IMR-90 (cell line): ENCODE data around the gene CDS1. TPM values are rescaled to one million over a fixed set of nuclear protein-coding genes. Genes with fewer than 3 reads are reported as not detected.

Experiments
- ATAC-seq: fragments of 200-7000 bp; cut with Tn5 transposase; 2 replicates; pipeline ENCODE4 v1.9.1; 2020; ENCODE audit warnings: low read depth, mild to moderate bottlenecking, moderate library complexity
- BruUV-seq: library from RNA; stranded (reverse); fragments of 400-500 nt; replicated peaks from 2 replicates; lab custom pipeline; 2021; lab: Mats Ljungman, UMichigan
- CTCF ChIA-PET: fragments of 300-600 bp; formaldehyde crosslinking; extraction: SDS; loops from one replicate; lab custom pipeline; 2021; ENCODE audit warnings: antibody characterized with exemption; lab: Yijun Ruan, JAX
- POLR2A ChIA-PET: fragments of 300-600 bp; sonication (Branson Sonifier 250); formaldehyde crosslinking; loops from one replicate; lab custom pipeline; 2022; ENCODE audit warnings: antibody characterized with exemption; ENCODE audit not compliant: unreplicated experiment; lab: Charles Lee
- DNase-seq: peaks from one replicate; pipeline ENCODE4 v3.0.0; 2013
- H2AFZ ChIP-seq: replicated peaks from 2 replicates; pipeline ENCODE3; 2013; ENCODE audit warnings: low read length, mild to moderate bottlenecking; ENCODE audit not compliant: poor library complexity
- H2AK5ac ChIP-seq: 2 replicates; pipeline ENCODE4 v1.6.1; 2013; ENCODE audit warnings: low read depth, low read length, inconsistent platforms
- H2AK9ac ChIP-seq: replicated peaks from 2 replicates; pipeline ENCODE3; 2013; ENCODE audit warnings: mild to moderate bottlenecking, low read depth, low read length, moderate library complexity; ENCODE audit not compliant: poor library complexity
- H2BK120ac ChIP-seq: 2 replicates; pipeline ENCODE4 v1.6.1; 2013; ENCODE audit warnings: low read depth, low read length, inconsistent platforms
- H2BK15ac ChIP-seq: 3 replicates; pipeline ENCODE4 v1.6.1; 2013; ENCODE audit warnings: low read depth, low read length, inconsistent platforms
- H2BK20ac ChIP-seq: 2 replicates; pipeline ENCODE4 v1.6.1; 2013; ENCODE audit warnings: low read depth, mild to moderate bottlenecking, inconsistent platforms, low read length, moderate library complexity
- H2BK5ac ChIP-seq: 2 replicates; pipeline ENCODE4 v1.6.1; 2013; ENCODE audit warnings: mild to moderate bottlenecking, low read depth, low read length, inconsistent platforms; ENCODE audit not compliant: poor library complexity, severe bottlenecking
- H3K14ac ChIP-seq: replicated peaks from 2 replicates; pipeline ENCODE4 v1.6.1; 2013; ENCODE audit warnings: low read depth, low read length, inconsistent platforms
- H3K18ac ChIP-seq: 2 replicates; pipeline ENCODE4 v1.6.1; 2013; ENCODE audit warnings: low read depth, low read length, control low read depth
- H3K23ac ChIP-seq: 2 replicates; pipeline ENCODE4 v1.6.1; 2013; ENCODE audit warnings: low read depth, low read length, inconsistent platforms
- H3K27ac ChIP-seq: 2 replicates; pipeline ENCODE4 v1.5.1; 2013; ENCODE audit warnings: mild to moderate bottlenecking, control low read depth, low read length; ENCODE audit not compliant: insufficient read depth
- H3K27me3 ChIP-seq: 2 replicates; pipeline ENCODE4 v1.6.1; 2013; ENCODE audit warnings: low read length; ENCODE audit not compliant: control insufficient read depth, insufficient read depth
- H3K36me3 ChIP-seq: 2 replicates; pipeline ENCODE4 v1.6.1; 2013; ENCODE audit warnings: low read length, mixed read lengths; ENCODE audit not compliant: control insufficient read depth, insufficient read depth
- H3K4ac ChIP-seq: 2 replicates; pipeline ENCODE4 v1.6.1; 2013; ENCODE audit warnings: low read depth, low read length, inconsistent platforms
- H3K4me1 ChIP-seq: 2 replicates; pipeline ENCODE4 v1.6.1; 2013; ENCODE audit warnings: low read length, mixed read lengths; ENCODE audit not compliant: control insufficient read depth, insufficient read depth
- H3K4me2 ChIP-seq: 2 replicates; pipeline ENCODE4 v1.6.1; 2013; ENCODE audit warnings: low read depth, mild to moderate bottlenecking, control low read depth, low read length, moderate library complexity
- H3K4me3 ChIP-seq: 2 replicates; pipeline ENCODE4 v1.5.1; 2013; ENCODE audit warnings: low read depth, mild to moderate bottlenecking, control low read depth, low read length, moderate library complexity; ENCODE audit not compliant: insufficient read depth
- H3K56ac ChIP-seq: 2 replicates; pipeline ENCODE4 v1.6.1; 2013; ENCODE audit warnings: low read length, inconsistent platforms; ENCODE audit not compliant: insufficient read depth; ENCODE audit errors: extremely low read depth
- H3K79me1 ChIP-seq, 2 experiments: 2 replicates each; pipeline ENCODE4 v1.6.1; 2013; ENCODE audit warnings: low read length in 2 of 2, inconsistent platforms in 1 of 2, low read depth in 1 of 2
- H3K9ac ChIP-seq: 2 replicates; pipeline ENCODE4 v1.6.1; 2013; ENCODE audit warnings: low read depth, low read length, control low read depth
- H3K9me1 ChIP-seq: 2 replicates; pipeline ENCODE4 v1.6.1; 2013; ENCODE audit warnings: low read length, inconsistent platforms; ENCODE audit not compliant: insufficient read depth
- H3K9me3 ChIP-seq: 2 replicates; pipeline ENCODE4 v1.6.1; 2013; ENCODE audit warnings: low read length; ENCODE audit not compliant: control insufficient read depth, insufficient read depth
- H4K20me1 ChIP-seq: 2 replicates; pipeline ENCODE4 v1.6.1; 2013; ENCODE audit warnings: low read length, inconsistent platforms; ENCODE audit not compliant: insufficient read depth
- H4K5ac ChIP-seq: 2 replicates; pipeline ENCODE4 v1.6.1; 2013; ENCODE audit warnings: mild to moderate bottlenecking, low read depth, low read length, control low read depth
- H4K8ac ChIP-seq, 2 experiments: 2 replicates each; pipeline ENCODE4 v1.6.1; 2013; ENCODE audit warnings: low read depth in 2 of 2, low read length in 2 of 2, control low read depth in 1 of 2, inconsistent platforms in 1 of 2
- H4K91ac ChIP-seq: 2 replicates; pipeline ENCODE4 v1.6.1; 2013; ENCODE audit warnings: low read depth, low read length, inconsistent platforms; ENCODE audit not compliant: insufficient read depth
- BHLHE40 ChIP-seq: fragments of 150-350 bp; IDR thresholded peaks from 2 replicates; pipeline ENCODE4 v1.6.1; 2016; ENCODE audit warnings: mild to moderate bottlenecking, low read depth, low read length
- CHD1 ChIP-seq: IDR thresholded peaks from 2 replicates; pipeline ENCODE4 v1.6.1; 2012; ENCODE audit warnings: low read depth, low read length, improper control_type of control experiment
- FOS ChIP-seq: fragments of 150-350 bp; IDR thresholded peaks from 2 replicates; pipeline ENCODE4 v1.6.1; 2016; ENCODE audit warnings: low read depth, low read length
- WGBS, 2 experiments: methylation state at CpG; one replicate each; pipeline versions ENCODE4 v1.1.5 to v1.1.7; 2013; ENCODE audit warnings: missing lambda C conversion rate in 2 of 2; ENCODE audit not compliant: insufficient read length in 1 of 2; ENCODE audit errors: extremely low coverage in 2 of 2; 5-methylcytosine and 5-hydroxymethylcytosine counted together
- dilution Hi-C: fragments of 300-500 bp; cut with HindIII; formaldehyde crosslinking; loops from one replicate; pipeline ENCODE4 v1.14.3; 2018; ENCODE audit warnings: low sequenced_read_pairs; ENCODE audit not compliant: unreplicated experiment
- in situ Hi-C: fragments of 300-500 bp; cut with MboI; formaldehyde crosslinking; loops from 3 replicates; pipeline ENCODE4 v1.14.3; 2019; ENCODE audit warnings: low sequenced_read_pairs, inconsistent platforms, mixed read lengths
- intact Hi-C: fragments of 100-400 bp; cut with micrococcal nuclease; formaldehyde crosslinking; loops from 2 replicates; pipeline ENCODE4 v1.10.0; 2022
- polyA plus RNA-seq, 3 experiments: library from polyadenylated mRNA; depleted of rRNA; stranded (reverse); fragments of >200 nt; gene quantifications; 2 replicates each; pipeline ENCODE4 v1.2.3, GENCODE V29; 2012; ENCODE audit warnings: low replicate concordance in 1 of 3
- total RNA-seq: library from RNA; depleted of rRNA; stranded (reverse); fragments of >200 nt; gene quantifications from 2 replicates; pipeline ENCODE4 v1.2.3, GENCODE V29; 2012

Gene CDS1
- total and polyA plus RNA-seq, 2 of the 4 experiments (the other 2 are of a cell fraction): under 0.01 to 0.02 TPM

- no peak overlapping the region for H3K56ac ChIP-seq
- peaks cover 27% of the 10 kb centered on the region for H3K27me3 ChIP-seq
- H3K14ac ChIP-seq: no peak overlapping the region
- ChIA-PET POLR2A (no interaction called here), CTCF (interaction anchor here (0.7 to 2.3 kb wide), 3 partner anchors 9 to 40 kb away, joined by 3 to 13 read pairs (median 7); no protein-coding TSS in a partner anchor)
- H3K9ac ChIP-seq: no peak overlapping the region
- H2AK9ac ChIP-seq: no peak overlapping the region
- dilution Hi-C loops: no loop called here
- no peak overlapping the region for H4K91ac ChIP-seq
- no peaks in the 10 kb centered on the region for H4K20me1 ChIP-seq
- H3K27ac ChIP-seq: no peak overlapping the region
- no peaks in the 10 kb centered on the region for H3K36me3 ChIP-seq
- H4K5ac ChIP-seq: no peak overlapping the region
- no peak overlapping the region for H2BK15ac ChIP-seq
- H3K4me2 ChIP-seq: no peak overlapping the region
- no peaks in the 10 kb centered on the region for H3K4me1 ChIP-seq
- TF ChIP-seq BHLHE40: no peak
- TF ChIP-seq CHD1: no peak
- no peak for TF ChIP-seq FOS
- no peak overlapping the region for H4K8ac ChIP-seq
- intact Hi-C loops: loop anchor here (10.0 kb wide), 1 partner anchor 145 kb away; no protein-coding TSS in a partner anchor
- no peak overlapping the region for H2BK120ac ChIP-seq
- H3K79me1 ChIP-seq: no peaks in the 10 kb centered on the region
- no peaks in the 10 kb centered on the region for H3K9me3 ChIP-seq
- no peak overlapping the region for H2AK5ac ChIP-seq
- no peak overlapping the region for H3K4ac ChIP-seq
- DNase-seq (no peak), ATAC-seq (no peak)
- no peak overlapping the region for H2AFZ ChIP-seq
- H3K18ac ChIP-seq: no peak overlapping the region
- in situ Hi-C loops: no loop called here
- no peak overlapping the region for H2BK5ac ChIP-seq
- BruUV-seq: no TSS peak
- H3K23ac ChIP-seq: no peak overlapping the region
- no peak overlapping the region for H3K4me3 ChIP-seq
- no peaks in the 10 kb centered on the region for H3K9me1 ChIP-seq
- WGBS, 2 experiments: no CpG with 5 or more reads among the region's 4 CpGs
- H2BK20ac ChIP-seq: no peak overlapping the region
Measured at GRCh38 chr4:84579403-84579776, 3.5 kb upstream of the CDS1 start.
